Immature natural killer cell (primary cell): ENCODE measurements around the gene CFAP161. TPM values are rescaled to one million over a fixed set of nuclear protein-coding genes. Genes with fewer than 3 reads are reported as not detected.

Source experiments
- DNase-seq, 3 donors: peaks; one replicate each; pipeline ENCODE4 v3.0.0; 2022; ENCODE audit warnings: mixed read lengths in 1 of 3
- H3K27ac Mint-ChIP-seq, 6 donors: one replicate each; pipeline ENCODE4 v1.8.0; 2020; ENCODE audit warnings: mixed read lengths in 6 of 6, mild to moderate bottlenecking in 5 of 6, inconsistent platforms in 4 of 6, moderate library complexity in 3 of 6
- H3K27me3 Mint-ChIP-seq, 3 donors: one replicate each; pipeline ENCODE4 v1.8.0; 2020 to 2021; ENCODE audit warnings: low read depth in 3 of 3, mild to moderate bottlenecking in 3 of 3, mixed read lengths in 3 of 3, moderate library complexity in 3 of 3, inconsistent platforms in 1 of 3
- H3K36me3 Mint-ChIP-seq, 3 donors: one replicate each; pipeline ENCODE4 v1.8.0; 2020; ENCODE audit warnings: mixed read lengths in 3 of 3, inconsistent platforms in 2 of 3, mild to moderate bottlenecking in 2 of 3
- H3K4me1 Mint-ChIP-seq, 2 donors: one replicate each; pipeline ENCODE4 v1.8.0; 2020; ENCODE audit warnings: inconsistent platforms in 2 of 2, mild to moderate bottlenecking in 2 of 2, mixed read lengths in 2 of 2, moderate library complexity in 1 of 2
- H3K4me3 Mint-ChIP-seq, 5 donors: one replicate each; pipeline ENCODE4 v1.8.0; 2020; ENCODE audit warnings: mild to moderate bottlenecking in 5 of 5, mixed read lengths in 5 of 5, inconsistent platforms in 3 of 5, moderate library complexity in 3 of 5
- H3K9me3 Mint-ChIP-seq, 6 donors: one replicate each; pipeline ENCODE4 v1.8.0; 2020; ENCODE audit warnings: mild to moderate bottlenecking in 6 of 6, mixed read lengths in 6 of 6, inconsistent platforms in 4 of 6, moderate library complexity in 3 of 6
- polyA plus RNA-seq, 3 donors: library from polyadenylated mRNA; unstranded; fragments of 300-500 nt; fragmentation: Illumina TruSeq; gene quantifications; one replicate each; pipeline ENCODE4 v1.2.3, GENCODE V29; 2021

CFAP161 gene
- polyA plus RNA-seq, result under 1 TPM in 1 of 3 donors, not detected in 2; 0.83 TPM

GRCh38 chr15:81133782-81134461, at the start of gene CFAP161:
Gene CFAP161, plus strand, starts transcription at chr15:81134270. Its CDS starts 60 bp downstream, at chr15:81134330.
- peak within 1 kb of the TSS in 3 of 5 donors; percentile 26 to 41 (median 36) for H3K4me3 Mint-ChIP-seq
- peak; percentile 4 to 26 (median 20) for DNase-seq
- peaks cover 8 to 40% (median 14%) of the 10 kb centered on the region in 3 donors for H3K27me3 Mint-ChIP-seq
- H3K27ac Mint-ChIP-seq, result no peak within 1 kb of the TSS
- peaks cover 0 to 4% (median 0%) of the 10 kb centered on the region in 6 donors for H3K9me3 Mint-ChIP-seq
- peaks cover 8 to 13% of the 10 kb centered on the region in 2 donors for H3K4me1 Mint-ChIP-seq
- no peaks in the 10 kb centered on the region for H3K36me3 Mint-ChIP-seq

GRCh38 chr15:81084716-81085115, 49.4 kb upstream of the CFAP161 start:
- DNase-seq, result no peak
- H3K4me1 Mint-ChIP-seq, result no peaks in the 10 kb centered on the region
- H3K27ac Mint-ChIP-seq, result no peak overlapping the region
- peaks cover 0 to 2% (median 0%) of the 10 kb centered on the region in 6 donors for H3K9me3 Mint-ChIP-seq
- no peak overlapping the region for H3K4me3 Mint-ChIP-seq
- peaks cover 1 to 9% (median 2%) of the 10 kb centered on the region in 3 donors for H3K27me3 Mint-ChIP-seq
- no peaks in the 10 kb centered on the region for H3K36me3 Mint-ChIP-seq

- DNase-seq, result no peak
- H3K4me1 Mint-ChIP-seq, result no peaks in the 10 kb centered on the region
- no peak overlapping the region for H3K27ac Mint-ChIP-seq
- H3K27me3 Mint-ChIP-seq, result peaks cover 1 to 9% (median 2%) of the 10 kb centered on the region in 3 donors
- no peak overlapping the region for H3K4me3 Mint-ChIP-seq
- no peaks in the 10 kb centered on the region for H3K36me3 Mint-ChIP-seq
- peaks cover 0 to 2% (median 0%) of the 10 kb centered on the region in 6 donors for H3K9me3 Mint-ChIP-seq
These were observed 48.9 kb upstream of the CFAP161 start for GRCh38 chr15:81085213-81085612.

- Mint-ChIP-seq H3K4me3 (no peak overlapping the region), H3K27me3 (peaks cover 0 to 13% (median 1%) of the 10 kb centered on the region in 3 donors), H3K4me1 (no peaks in the 10 kb centered on the region), H3K9me3 (peaks cover 0 to 2% (median 0%) of the 10 kb centered on the region in 6 donors), H3K27ac (no peak overlapping the region), H3K36me3 (no peaks in the 10 kb centered on the region)
- DNase-seq, result no peak
These were observed 48.2 kb upstream of the CFAP161 start for GRCh38 chr15:81085898-81086297.

GRCh38 chr15:81087066-81087465, 47.0 kb upstream of the CFAP161 start:
- H3K27ac Mint-ChIP-seq, result no peak overlapping the region
- H3K9me3 Mint-ChIP-seq, result peaks cover 0 to 2% (median 0%) of the 10 kb centered on the region in 6 donors
- no peaks in the 10 kb centered on the region for H3K4me1 Mint-ChIP-seq
- no peaks in the 10 kb centered on the region for H3K36me3 Mint-ChIP-seq
- peaks cover 0 to 13% (median 3%) of the 10 kb centered on the region in 3 donors for H3K27me3 Mint-ChIP-seq
- no peak for DNase-seq
- H3K4me3 Mint-ChIP-seq, result no peak overlapping the region

- DNase-seq, result no peak
- no peak overlapping the region for H3K4me3 Mint-ChIP-seq
- peaks cover 0 to 2% (median 0%) of the 10 kb centered on the region in 6 donors for H3K9me3 Mint-ChIP-seq
- H3K27me3 Mint-ChIP-seq, result peaks cover 2 to 13% (median 4%) of the 10 kb centered on the region in 3 donors
- H3K36me3 Mint-ChIP-seq, result no peaks in the 10 kb centered on the region
- H3K4me1 Mint-ChIP-seq, result no peaks in the 10 kb centered on the region
- no peak overlapping the region for H3K27ac Mint-ChIP-seq
These were observed 46.4 kb upstream of the CFAP161 start for GRCh38 chr15:81087694-81088093.

- Mint-ChIP-seq H3K9me3 (peaks cover 0 to 2% (median 0%) of the 10 kb centered on the region in 6 donors), H3K36me3 (no peaks in the 10 kb centered on the region), H3K27me3 (peaks cover 2 to 13% (median 4%) of the 10 kb centered on the region in 3 donors), H3K4me1 (no peaks in the 10 kb centered on the region), H3K4me3 (no peak overlapping the region), H3K27ac (no peak overlapping the region)
- no peak for DNase-seq
These were observed 45.5 kb upstream of the CFAP161 start for GRCh38 chr15:81088470-81089013.

GRCh38 chr15:81091889-81092558, 42.0 kb upstream of the CFAP161 start:
- H3K4me1 Mint-ChIP-seq, result no peaks in the 10 kb centered on the region
- peaks cover 0 to 4% (median 0%) of the 10 kb centered on the region in 6 donors for H3K9me3 Mint-ChIP-seq
- H3K36me3 Mint-ChIP-seq, result no peaks in the 10 kb centered on the region
- no peak for DNase-seq
- H3K4me3 Mint-ChIP-seq, result no peak overlapping the region
- H3K27ac Mint-ChIP-seq, result no peak overlapping the region
- peaks cover 5 to 15% (median 5%) of the 10 kb centered on the region in 3 donors for H3K27me3 Mint-ChIP-seq

GRCh38 chr15:81092559-81092902, 41.5 kb upstream of the CFAP161 start:
- H3K27ac Mint-ChIP-seq, result no peak overlapping the region
- H3K4me3 Mint-ChIP-seq, result no peak overlapping the region
- DNase-seq, result no peak
- H3K27me3 Mint-ChIP-seq, result peaks cover 5 to 15% (median 5%) of the 10 kb centered on the region in 3 donors
- H3K4me1 Mint-ChIP-seq, result no peaks in the 10 kb centered on the region
- H3K36me3 Mint-ChIP-seq, result no peaks in the 10 kb centered on the region
- peaks cover 0 to 4% (median 0%) of the 10 kb centered on the region in 6 donors for H3K9me3 Mint-ChIP-seq

GRCh38 chr15:81093961-81094360, 40.1 kb upstream of the CFAP161 start:
- Mint-ChIP-seq H3K27me3 (peaks cover 7 to 16% (median 7%) of the 10 kb centered on the region in 3 donors), H3K36me3 (no peaks in the 10 kb centered on the region), H3K4me1 (peaks cover 10 to 13% of the 10 kb centered on the region in 2 donors), H3K4me3 (no peak overlapping the region), H3K27ac (no peak overlapping the region), H3K9me3 (peaks cover 0 to 4% (median 0%) of the 10 kb centered on the region in 6 donors)
- no peak for DNase-seq

- Mint-ChIP-seq H3K4me1 (peaks cover 11 to 15% of the 10 kb centered on the region in 2 donors), H3K4me3 (no peak overlapping the region), H3K36me3 (no peaks in the 10 kb centered on the region), H3K27ac (no peak overlapping the region), H3K9me3 (peaks cover 0 to 4% (median 0%) of the 10 kb centered on the region in 6 donors), H3K27me3 (peaks cover 7 to 14% (median 10%) of the 10 kb centered on the region in 3 donors)
- DNase-seq, result no peak
These were observed 38.2 kb upstream of the CFAP161 start for GRCh38 chr15:81095690-81096365.

- H3K4me3 Mint-ChIP-seq, result no peak overlapping the region
- DNase-seq, result no peak
- peaks cover 7 to 14% (median 10%) of the 10 kb centered on the region in 3 donors for H3K27me3 Mint-ChIP-seq
- H3K27ac Mint-ChIP-seq, result no peak overlapping the region
- H3K9me3 Mint-ChIP-seq, result peaks cover 0 to 4% (median 0%) of the 10 kb centered on the region in 6 donors
- H3K4me1 Mint-ChIP-seq, result peaks cover 11 to 15% of the 10 kb centered on the region in 2 donors
- H3K36me3 Mint-ChIP-seq, result no peaks in the 10 kb centered on the region
These were observed 37.7 kb upstream of the CFAP161 start for GRCh38 chr15:81096398-81096797.

GRCh38 chr15:81097116-81097889, 36.8 kb upstream of the CFAP161 start:
- Mint-ChIP-seq H3K27ac (no peak overlapping the region), H3K4me3 (no peak overlapping the region), H3K4me1 (peaks cover 11 to 15% of the 10 kb centered on the region in 2 donors), H3K36me3 (no peaks in the 10 kb centered on the region), H3K27me3 (peaks cover 5 to 14% (median 7%) of the 10 kb centered on the region in 3 donors), H3K9me3 (peaks cover 0 to 4% (median 0%) of the 10 kb centered on the region in 6 donors)
- DNase-seq, result no peak
